Activated naive CD8-positive, alpha-beta T cell (primary cell): ENCODE results near the gene SLC2A4RG.
"Not testable (repeated sequence)": the region's sequence is repeated elsewhere in the genome, so short reads cannot be mapped to it uniquely, and the experiment has no call there.

Source experiments
- H3K27ac Mint-ChIP-seq: one replicate; pipeline ENCODE4 v1.8.0; 2021; ENCODE audit warnings: mixed read lengths
- H3K27me3 Mint-ChIP-seq: one replicate; pipeline ENCODE4 v1.8.0; 2021; ENCODE audit warnings: mixed read lengths
- H3K36me3 Mint-ChIP-seq: one replicate; pipeline ENCODE4 v1.8.0; 2021; ENCODE audit warnings: mixed read lengths
- H3K4me1 Mint-ChIP-seq: one replicate; pipeline ENCODE4 v1.8.0; 2021; ENCODE audit warnings: low read depth, mixed read lengths
- H3K4me3 Mint-ChIP-seq: one replicate; pipeline ENCODE4 v1.8.0; 2021; ENCODE audit warnings: mild to moderate bottlenecking, mixed read lengths
- H3K9me3 Mint-ChIP-seq: one replicate; pipeline ENCODE4 v1.8.0; 2021; ENCODE audit warnings: low read depth, mixed read lengths

SLC2A4RG gene

DNA sequence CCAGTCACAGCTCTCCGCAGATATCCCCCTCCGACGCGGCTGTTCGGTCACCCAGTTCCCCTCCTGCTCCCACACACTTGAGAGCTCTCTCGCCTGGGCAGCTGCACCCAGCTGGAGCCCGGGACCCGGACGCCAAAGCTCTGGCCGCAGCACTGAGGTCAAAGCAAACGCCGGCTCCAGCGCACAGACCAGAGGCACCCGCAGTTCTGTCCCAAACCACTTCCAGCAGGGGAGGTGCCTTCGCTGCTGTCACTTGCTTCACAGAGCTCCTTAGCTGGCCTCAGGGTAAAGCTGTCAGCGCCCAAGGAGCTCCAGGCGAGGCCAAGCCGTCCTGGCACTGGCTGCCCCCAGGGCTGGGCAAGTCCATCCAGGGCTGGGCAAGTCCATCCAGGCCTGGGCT is 27.9 kb downstream of the SLC2A4RG start:
- H3K9me3 Mint-ChIP-seq, result no peaks in the 10 kb centered on the region
- H3K36me3 Mint-ChIP-seq, result no peaks in the 10 kb centered on the region
- H3K4me1 Mint-ChIP-seq, result no peaks in the 10 kb centered on the region
- H3K27ac Mint-ChIP-seq, result no peak overlapping the region
- no peaks in the 10 kb centered on the region for H3K27me3 Mint-ChIP-seq
- H3K4me3 Mint-ChIP-seq, result no peak overlapping the region

DNA sequence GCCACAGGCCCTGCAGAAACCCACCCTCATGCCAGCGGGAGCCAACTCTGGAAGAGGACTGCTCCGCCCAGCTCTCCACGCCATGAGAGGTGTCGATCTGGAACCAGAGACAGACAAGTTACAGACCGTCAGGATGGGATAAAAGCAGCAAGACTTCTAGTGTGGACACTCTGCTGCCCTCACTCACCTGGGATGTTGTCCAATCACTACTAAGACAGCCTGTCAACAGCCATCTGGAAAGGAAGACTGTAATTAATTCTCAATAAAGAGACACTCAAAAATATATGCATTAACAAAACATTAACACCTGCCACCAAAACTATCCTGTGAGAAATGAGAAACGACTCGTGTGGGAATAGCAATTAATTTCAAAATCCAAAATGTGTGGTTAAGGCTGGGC is 28.3 kb downstream of the SLC2A4RG start:
- Mint-ChIP-seq H3K4me1 (no peaks in the 10 kb centered on the region), H3K4me3 (no peak overlapping the region), H3K9me3 (no peaks in the 10 kb centered on the region), H3K27ac (no peak overlapping the region), H3K27me3 (no peaks in the 10 kb centered on the region), H3K36me3 (no peaks in the 10 kb centered on the region)

DNA sequence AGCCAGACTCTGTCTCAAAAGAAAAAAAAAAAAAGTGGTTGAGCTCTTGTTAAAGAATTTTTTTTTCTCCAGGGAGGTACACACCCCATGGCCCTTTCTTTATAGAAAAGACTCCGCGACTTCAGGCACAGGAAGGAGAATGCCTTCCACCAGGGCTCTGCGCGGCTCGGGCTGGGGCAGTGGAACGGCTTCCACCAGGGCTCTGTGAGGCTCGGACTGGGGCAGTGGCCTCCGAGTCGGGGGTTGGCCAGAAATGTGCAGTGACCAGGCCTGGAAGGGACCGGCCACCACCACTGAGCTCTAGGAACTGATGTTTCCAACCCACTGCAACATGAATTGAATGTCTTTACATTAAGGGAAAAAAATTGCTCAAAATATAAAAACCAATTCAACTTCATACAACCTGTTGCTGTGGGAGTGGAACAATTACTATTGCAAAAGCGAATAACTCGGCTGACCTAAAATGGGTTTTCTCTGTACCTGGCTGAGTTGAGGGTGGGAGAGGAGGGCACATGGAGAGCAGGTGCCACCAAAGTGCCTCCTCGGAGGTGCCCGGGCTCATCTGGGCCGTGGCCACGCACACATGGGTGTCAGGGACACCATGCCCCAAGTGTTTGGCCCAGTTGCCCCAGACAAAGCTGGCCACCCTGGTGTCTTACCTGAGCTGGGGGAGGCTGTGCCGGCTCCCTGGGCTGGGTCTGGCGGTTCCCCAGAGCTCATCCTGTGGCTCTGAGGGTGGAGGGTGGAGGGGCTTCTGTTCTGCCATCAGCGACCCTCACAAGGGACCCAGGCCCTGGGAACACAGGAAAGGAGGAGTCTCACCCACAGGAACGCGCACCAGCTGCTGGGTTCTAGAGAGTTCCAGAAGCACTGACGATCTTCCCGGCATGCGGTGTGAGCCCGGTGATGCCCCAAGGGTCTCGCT is 29.3 kb downstream of the SLC2A4RG start:
- H3K4me1 Mint-ChIP-seq, result no peaks in the 10 kb centered on the region
- no peaks in the 10 kb centered on the region for H3K27me3 Mint-ChIP-seq
- H3K27ac Mint-ChIP-seq, result no peak overlapping the region
- no peaks in the 10 kb centered on the region for H3K36me3 Mint-ChIP-seq
- H3K9me3 Mint-ChIP-seq, result no peaks in the 10 kb centered on the region
- no peak overlapping the region for H3K4me3 Mint-ChIP-seq

DNA sequence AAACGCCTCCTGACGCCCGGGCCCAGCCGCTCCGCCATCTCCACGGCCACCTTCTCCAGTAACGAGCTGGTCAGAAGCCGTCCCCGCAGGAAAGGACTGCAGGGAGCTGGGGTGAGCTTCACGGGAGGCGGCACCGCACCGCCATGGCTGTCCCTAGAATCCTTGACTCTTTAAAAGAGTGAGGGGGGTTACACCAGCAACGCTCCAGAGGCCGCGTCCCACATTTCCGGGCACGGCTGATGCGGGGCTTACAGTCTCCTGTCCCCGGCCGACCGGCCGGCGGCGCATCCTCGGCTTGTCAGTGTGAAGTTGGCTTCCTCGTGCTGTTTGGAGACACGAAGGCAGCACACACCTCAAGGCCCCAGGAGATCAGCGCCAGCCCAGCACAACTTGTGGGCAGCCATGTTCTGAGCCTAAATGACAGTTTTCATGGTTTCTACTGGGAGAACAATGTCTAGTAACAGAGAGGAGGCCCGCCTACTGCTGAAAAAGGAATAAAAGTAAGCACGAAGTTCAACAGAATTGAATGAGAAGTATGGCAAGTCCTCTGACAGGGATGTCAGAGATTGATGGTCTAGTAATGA is 30.4 kb downstream of the SLC2A4RG start:
- Mint-ChIP-seq H3K9me3 (no peaks in the 10 kb centered on the region), H3K36me3 (no peaks in the 10 kb centered on the region), H3K4me1 (peaks cover 5% of the 10 kb centered on the region), H3K4me3 (no peak overlapping the region), H3K27ac (no peak overlapping the region), H3K27me3 (no peaks in the 10 kb centered on the region)

DNA sequence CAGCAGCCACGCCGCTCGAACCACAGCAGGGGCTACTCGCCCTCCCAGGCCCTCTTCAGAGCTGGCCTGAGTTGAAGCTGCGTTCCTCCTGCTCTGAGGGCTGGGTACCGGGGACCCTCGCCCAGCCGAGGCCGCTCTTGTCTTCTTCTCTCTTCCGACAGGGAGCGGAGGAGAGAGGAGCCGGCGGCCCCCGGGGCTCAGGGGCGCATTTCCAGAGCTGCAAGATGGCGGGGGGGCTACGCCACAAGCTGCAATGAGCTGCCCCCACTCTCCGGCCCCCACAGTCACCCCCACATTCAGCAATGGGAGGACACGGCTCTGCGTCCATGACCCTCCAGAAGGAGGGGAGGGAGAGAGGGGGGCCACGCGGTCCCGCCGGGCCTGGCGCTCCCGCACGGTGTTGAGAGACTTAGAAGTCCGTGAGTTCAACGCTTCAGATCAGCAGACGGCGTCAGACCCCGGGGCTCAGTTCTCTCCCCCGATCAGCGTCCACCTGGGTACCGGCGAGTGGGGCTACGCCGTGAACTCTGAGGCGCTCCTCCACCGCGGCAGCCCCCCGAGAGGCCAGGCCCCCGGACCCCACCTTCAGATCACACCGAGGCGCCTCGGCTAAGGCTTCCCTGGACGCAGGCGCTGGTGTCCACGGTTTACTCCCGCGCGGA is 31.6 kb downstream of the SLC2A4RG start:
- Mint-ChIP-seq H3K27ac (no peak overlapping the region), H3K27me3 (no peaks in the 10 kb centered on the region), H3K9me3 (no peaks in the 10 kb centered on the region), H3K4me3 (no peak overlapping the region), H3K36me3 (no peaks in the 10 kb centered on the region), H3K4me1 (peaks cover 5% of the 10 kb centered on the region)

DNA sequence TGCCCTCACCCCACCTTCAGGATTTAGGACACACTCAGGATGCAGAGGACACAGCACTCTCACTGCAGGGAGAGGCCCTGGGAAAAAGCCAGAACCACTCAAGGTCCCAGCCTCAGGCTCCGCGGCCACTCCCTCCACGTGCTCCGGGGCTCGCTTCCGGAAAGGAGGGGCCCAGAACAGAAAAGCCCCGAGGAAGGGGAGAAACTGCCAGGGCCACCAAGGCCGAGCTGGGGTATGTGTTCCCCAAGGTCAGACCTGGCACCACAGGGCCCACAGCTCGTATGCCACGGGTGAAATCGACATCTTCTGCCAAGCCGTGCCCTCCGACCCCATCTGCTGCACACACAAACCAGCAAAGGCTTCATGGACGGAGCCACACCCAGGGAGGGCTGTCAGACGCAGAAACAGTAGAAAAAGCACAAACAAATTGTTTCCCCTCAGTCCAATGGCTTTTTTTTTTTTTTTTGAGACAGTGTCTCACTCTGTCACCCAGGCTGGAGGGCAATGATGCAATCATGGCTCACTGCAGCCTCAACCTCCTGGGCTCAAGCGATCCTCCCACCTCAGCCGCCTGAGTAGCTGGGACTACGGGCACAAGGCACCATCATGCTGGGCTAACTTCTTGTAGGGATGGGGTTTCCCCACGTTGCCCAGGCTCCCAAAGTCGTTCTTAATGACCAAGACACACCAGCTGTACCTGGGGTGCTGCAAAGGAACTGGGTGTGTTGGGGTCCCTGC is 33.4 kb downstream of the SLC2A4RG start:
- Mint-ChIP-seq H3K27me3 (no peaks in the 10 kb centered on the region), H3K4me1 (peaks cover 5% of the 10 kb centered on the region), H3K27ac (no peak overlapping the region), H3K36me3 (no peaks in the 10 kb centered on the region), H3K9me3 (no peaks in the 10 kb centered on the region), H3K4me3 (no peak overlapping the region)

DNA sequence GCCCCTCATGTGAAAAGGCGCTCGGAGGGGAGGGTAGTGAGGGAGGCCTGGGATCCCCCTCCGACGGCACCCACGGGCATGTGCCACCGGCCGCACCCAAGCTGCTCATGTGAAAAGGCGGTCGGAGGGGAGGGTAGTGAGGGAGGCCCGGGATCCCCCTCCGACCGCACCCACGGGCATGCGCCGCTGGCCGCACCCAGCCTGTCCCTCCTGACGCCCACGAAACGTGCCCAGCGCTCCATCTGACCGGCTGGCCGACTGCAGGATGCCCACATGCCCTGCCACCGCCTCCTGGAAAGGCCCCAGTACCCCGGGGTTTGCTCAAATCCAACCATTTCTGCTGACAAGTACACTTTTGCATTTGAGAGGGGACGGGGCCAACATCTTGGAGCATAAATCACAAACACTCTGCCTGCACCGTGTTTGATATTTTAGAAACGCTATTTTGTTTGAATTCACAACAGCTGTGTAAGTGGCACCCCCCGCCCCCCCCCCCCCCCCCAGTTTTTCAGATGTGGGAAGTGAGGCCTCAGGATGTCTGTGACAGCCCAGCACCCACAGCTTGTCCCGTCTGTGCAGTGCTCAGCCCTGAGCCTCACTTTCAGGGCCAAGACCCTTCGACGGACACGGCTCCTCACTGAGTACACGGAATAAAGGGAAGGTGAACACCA is 34.1 kb downstream of the SLC2A4RG start:
- Mint-ChIP-seq H3K9me3 (no peaks in the 10 kb centered on the region), H3K36me3 (no peaks in the 10 kb centered on the region), H3K27me3 (no peaks in the 10 kb centered on the region), H3K27ac (no peak overlapping the region), H3K4me1 (peaks cover 5% of the 10 kb centered on the region), H3K4me3 (no peak overlapping the region)

DNA sequence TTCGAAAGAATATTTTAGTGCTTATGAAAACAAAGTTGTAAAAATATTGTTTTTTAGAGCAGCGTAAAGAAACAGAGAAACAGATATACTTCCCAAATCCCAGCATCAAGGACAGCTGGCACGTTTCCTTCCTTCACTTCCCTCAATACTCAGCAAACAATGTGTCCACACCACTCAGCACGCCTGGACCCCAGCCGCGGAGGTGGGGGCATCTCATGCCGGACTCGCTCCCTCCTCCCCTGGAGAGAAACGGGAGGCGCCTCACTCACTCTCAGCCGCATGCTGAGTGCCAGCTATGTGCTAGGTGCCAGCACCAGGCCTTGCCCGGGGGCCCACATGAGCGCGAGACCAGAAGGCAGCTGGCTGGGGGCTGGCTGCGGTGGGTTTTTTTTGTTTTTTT is 34.7 kb downstream of the SLC2A4RG start:
- peaks cover 5% of the 10 kb centered on the region for H3K4me1 Mint-ChIP-seq
- no peaks in the 10 kb centered on the region for H3K36me3 Mint-ChIP-seq
- H3K9me3 Mint-ChIP-seq, result no peaks in the 10 kb centered on the region
- no peaks in the 10 kb centered on the region for H3K27me3 Mint-ChIP-seq
- no peak overlapping the region for H3K27ac Mint-ChIP-seq
- H3K4me3 Mint-ChIP-seq, result no peak overlapping the region

DNA sequence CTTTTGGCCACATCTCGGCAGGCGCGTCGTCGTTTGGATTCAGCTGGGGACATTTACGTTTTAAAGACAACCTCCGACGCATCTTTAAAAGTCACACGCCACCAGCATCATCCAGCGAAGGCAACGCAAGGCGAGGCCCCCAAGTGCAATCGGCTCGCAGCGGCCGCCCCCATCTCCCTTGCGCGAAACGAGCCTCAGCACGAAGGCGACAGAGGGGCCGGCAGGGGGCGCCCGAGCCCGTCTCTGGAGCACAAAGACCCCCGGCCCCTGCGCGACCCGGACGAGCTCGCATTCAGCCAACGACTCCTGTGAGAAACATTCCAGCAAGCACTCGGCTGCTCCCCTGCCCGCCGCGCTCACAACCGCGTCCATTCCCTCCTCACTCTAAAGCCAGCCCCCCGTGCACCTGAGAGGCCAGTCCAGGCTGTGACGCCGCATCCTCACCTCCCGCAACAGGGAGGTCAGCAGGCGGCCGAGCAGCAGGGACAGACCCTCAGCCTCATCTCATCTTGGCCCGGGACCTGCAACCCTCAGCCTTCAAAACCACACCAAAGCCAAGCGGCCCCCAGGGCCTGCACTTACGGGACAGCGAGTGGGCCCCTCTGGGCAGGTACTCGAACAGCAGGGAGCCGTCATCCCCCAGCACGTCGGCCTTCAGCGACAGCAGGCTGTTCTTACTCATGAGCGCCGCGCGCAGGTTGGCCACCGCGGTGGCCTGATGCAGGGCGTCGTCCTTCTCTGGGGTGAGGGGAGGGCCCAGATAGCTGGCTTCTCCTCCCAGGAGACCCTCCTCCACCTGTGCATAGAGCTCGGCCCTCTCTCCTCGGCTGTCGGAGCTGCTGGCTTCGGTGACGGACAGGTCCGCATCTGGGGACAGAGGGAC is 35.8 kb downstream of the SLC2A4RG start:
- no peaks in the 10 kb centered on the region for H3K27me3 Mint-ChIP-seq
- peak overlapping the region; percentile 52 for H3K4me3 Mint-ChIP-seq
- H3K36me3 Mint-ChIP-seq, result no peaks in the 10 kb centered on the region
- H3K9me3 Mint-ChIP-seq, result no peaks in the 10 kb centered on the region
- no peak overlapping the region for H3K27ac Mint-ChIP-seq
- H3K4me1 Mint-ChIP-seq, result peaks cover 7% of the 10 kb centered on the region

DNA sequence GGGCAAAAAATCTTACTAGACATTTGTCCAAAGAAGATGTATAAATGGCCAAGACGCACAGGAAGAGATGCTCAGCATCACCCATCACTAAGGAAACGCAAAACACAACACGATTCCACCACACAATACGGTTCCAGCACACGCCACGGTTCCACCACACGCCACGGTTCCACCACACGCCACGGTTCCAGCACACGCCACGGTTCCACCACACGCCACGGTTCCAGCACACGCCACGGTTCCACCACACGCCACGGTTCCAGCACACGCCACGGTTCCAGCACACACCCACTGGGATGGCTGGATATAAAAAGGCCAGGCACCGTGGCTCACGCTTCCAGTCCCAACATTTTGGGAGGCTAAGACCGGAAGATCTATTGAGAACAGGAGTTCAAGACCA is 37.3 kb downstream of the SLC2A4RG start:
- H3K9me3 Mint-ChIP-seq, H3K27me3 Mint-ChIP-seq, H3K4me3 Mint-ChIP-seq, H3K36me3 Mint-ChIP-seq, H3K27ac Mint-ChIP-seq: not testable (repeated sequence)
- peaks cover 13% of the 10 kb centered on the region for H3K4me1 Mint-ChIP-seq

DNA sequence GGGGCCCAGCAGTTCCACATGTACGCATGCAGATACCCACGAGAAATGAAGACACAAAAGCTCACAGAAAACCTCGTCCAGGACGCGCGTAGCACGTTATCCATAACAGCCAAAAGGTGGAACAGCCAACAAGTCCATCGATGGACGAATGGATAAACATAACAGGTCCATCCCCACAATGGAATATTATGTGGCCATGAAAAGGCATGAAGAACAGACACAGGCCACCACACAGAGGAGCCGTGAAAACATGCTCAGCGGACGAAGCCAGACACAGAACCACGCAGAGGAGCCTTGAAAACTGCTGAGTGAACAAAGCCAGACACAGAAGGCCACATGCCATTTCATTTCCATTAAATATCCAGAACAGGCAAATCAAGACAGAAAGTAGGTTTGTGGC is 38.0 kb downstream of the SLC2A4RG start:
- Mint-ChIP-seq H3K27me3 (no peaks in the 10 kb centered on the region), H3K4me1 (peaks cover 20% of the 10 kb centered on the region), H3K27ac (no peak overlapping the region), H3K36me3 (no peaks in the 10 kb centered on the region), H3K9me3 (no peaks in the 10 kb centered on the region), H3K4me3 (no peak overlapping the region)

DNA sequence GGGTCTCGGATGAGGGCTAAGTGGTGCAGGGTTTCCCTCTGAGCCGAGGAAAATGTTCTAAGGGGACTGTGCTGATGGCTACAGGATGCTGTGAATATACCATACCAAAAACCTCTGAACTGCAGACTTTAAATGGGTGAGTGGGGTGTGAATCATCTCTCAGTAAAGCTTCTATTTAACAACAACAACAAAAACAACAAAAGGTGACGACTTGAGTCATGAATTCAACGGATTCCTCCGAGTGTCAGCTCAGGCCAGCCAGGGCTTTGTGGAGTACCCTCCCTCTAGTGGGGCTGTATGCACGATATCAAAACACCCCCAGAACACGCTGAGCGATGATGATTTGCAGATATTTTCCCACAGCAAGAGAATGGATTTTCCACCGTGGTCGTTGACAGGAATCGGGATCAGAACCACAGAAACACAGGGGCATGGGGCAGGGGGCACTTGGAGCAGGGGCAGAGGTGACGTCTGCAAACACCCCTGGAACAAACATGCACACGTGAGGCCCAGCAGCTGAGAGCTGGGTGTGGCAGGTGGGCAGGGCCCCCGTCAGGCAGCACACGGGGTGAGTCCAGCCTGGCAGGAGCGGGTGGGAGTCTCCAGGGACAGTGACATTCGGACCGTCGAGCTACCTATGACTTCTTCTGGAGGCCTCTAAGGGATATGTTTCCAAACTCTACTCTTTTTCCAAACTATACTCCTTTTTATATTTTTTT is 38.6 kb downstream of the SLC2A4RG start:
- H3K27me3 Mint-ChIP-seq, result no peaks in the 10 kb centered on the region
- H3K27ac Mint-ChIP-seq, result no peak overlapping the region
- peaks cover 23% of the 10 kb centered on the region for H3K4me1 Mint-ChIP-seq
- H3K4me3 Mint-ChIP-seq, result no peak overlapping the region
- H3K36me3 Mint-ChIP-seq, result no peaks in the 10 kb centered on the region
- no peaks in the 10 kb centered on the region for H3K9me3 Mint-ChIP-seq

DNA sequence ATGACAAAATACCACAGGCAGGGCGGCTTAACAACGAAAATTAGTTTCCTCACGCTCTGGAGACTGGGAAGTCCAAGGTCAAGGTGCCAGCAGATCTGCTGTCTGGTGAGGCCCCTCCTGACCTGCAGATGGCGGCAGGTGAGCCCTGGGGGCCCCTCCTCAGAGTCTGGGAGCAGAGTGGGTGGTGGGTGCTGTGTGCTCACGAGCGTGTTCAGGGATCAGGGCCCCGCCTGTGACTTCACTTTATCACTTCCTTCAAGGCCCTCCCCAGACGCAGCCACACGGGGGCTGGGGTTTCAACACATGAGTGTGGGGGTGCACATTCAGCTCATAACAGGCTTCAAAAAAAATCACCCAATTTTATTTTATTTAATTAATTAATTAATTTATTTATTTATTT is 39.3 kb downstream of the SLC2A4RG start:
- Mint-ChIP-seq H3K4me3 (no peak overlapping the region), H3K4me1 (peaks cover 23% of the 10 kb centered on the region), H3K36me3 (no peaks in the 10 kb centered on the region), H3K9me3 (no peaks in the 10 kb centered on the region), H3K27ac (no peak overlapping the region), H3K27me3 (no peaks in the 10 kb centered on the region)
